ENCODE data around the gene ARFGAP2.
"Not testable (repeated sequence)": the region's sequence is repeated elsewhere in the genome, so short reads cannot be mapped to it uniquely, and the experiment has no call there.

The ARFGAP2 gene

GRCh38 chr11:47176328-47177228, at the start of gene ARFGAP2:
TSS of gene ARFGAP2 (minus strand) at chr11:47176879. CDS start at chr11:47176853, 26 bp downstream.
- DNase-seq: peak; percentile 37

- DNase-seq: no peak
These were observed 49.1 kb upstream of the ARFGAP2 start for GRCh38 chr11:47225552-47226400.

- no peak for DNase-seq
These were observed 46.0 kb upstream of the ARFGAP2 start for GRCh38 chr11:47222696-47223095.

GRCh38 chr11:47220401-47220821, 43.7 kb upstream of the ARFGAP2 start:
- DNase-seq: no peak

- DNase-seq: no peak
These were observed 39.6 kb upstream of the ARFGAP2 start for GRCh38 chr11:47216121-47216798.

- DNase-seq: no peak
These were observed 38.8 kb upstream of the ARFGAP2 start for GRCh38 chr11:47215366-47215910.

- peak; percentile 35 for DNase-seq
These were observed 37.4 kb upstream of the ARFGAP2 start for GRCh38 chr11:47213950-47214565.

- DNase-seq: no peak
These were observed 36.3 kb upstream of the ARFGAP2 start for GRCh38 chr11:47212938-47213337.

GRCh38 chr11:47208628-47209027, 31.9 kb upstream of the ARFGAP2 start:
- DNase-seq: no peak

- DNase-seq: not testable (repeated sequence)
These were observed 31.4 kb upstream of the ARFGAP2 start for GRCh38 chr11:47208008-47208552.

- no peak for DNase-seq
These were observed 30.8 kb upstream of the ARFGAP2 start for GRCh38 chr11:47207459-47207858.

GRCh38 chr11:47206577-47206976, 29.9 kb upstream of the ARFGAP2 start:
- not testable (repeated sequence) for DNase-seq

- no peak for DNase-seq
These were observed 27.9 kb upstream of the ARFGAP2 start for GRCh38 chr11:47204637-47204989.

GRCh38 chr11:47202576-47202975, 25.9 kb upstream of the ARFGAP2 start:
- no peak for DNase-seq

- DNase-seq: no peak
These were observed 24.3 kb upstream of the ARFGAP2 start for GRCh38 chr11:47201015-47201414.

- DNase-seq: not testable (repeated sequence)
These were observed 21.5 kb upstream of the ARFGAP2 start for GRCh38 chr11:47198161-47198560.

GRCh38 chr11:47192111-47192510, 15.4 kb upstream of the ARFGAP2 start:
- DNase-seq: no peak

- DNase-seq: not testable (repeated sequence)
These were observed 14.5 kb upstream of the ARFGAP2 start for GRCh38 chr11:47191137-47191536.

- DNase-seq: no peak
These were observed 12.6 kb upstream of the ARFGAP2 start for GRCh38 chr11:47189100-47189834.

- DNase-seq: no peak
These were observed 11.6 kb upstream of the ARFGAP2 start for GRCh38 chr11:47188259-47188658.

- DNase-seq: no peak
These were observed 11.0 kb upstream of the ARFGAP2 start for GRCh38 chr11:47187723-47188122.
